Activated CD4-positive, alpha-beta T cell treated with anti-CD3 and anti-CD28 coated beads, Interleukin-2, amount 10 ng/mL, durations not matched to agents 7 days and 5 days (primary cell): ENCODE data around the gene CPNE8. TPM values are rescaled to one million over a fixed set of nuclear protein-coding genes. Genes with fewer than 3 reads are reported as not detected.

Experiments
- CTCF ChIA-PET: fragments of 350-600 bp; sonication (Branson Sonifier 250); formaldehyde crosslinking; loops from one replicate; lab custom pipeline; 2021; ENCODE audit warnings: antibody characterized with exemption; lab: Charles Lee
- POLR2A ChIA-PET: fragments of 350-600 bp; sonication (Branson Sonifier 250); formaldehyde crosslinking; loops from one replicate; lab custom pipeline; 2021; ENCODE audit warnings: antibody characterized with exemption; lab: Charles Lee
- DNase-seq: peaks from one replicate; pipeline ENCODE4 v3.0.0-alpha.2; 2020
- H3K27ac Mint-ChIP-seq: one replicate; pipeline ENCODE4 v1.8.0; 2021; ENCODE audit warnings: mild to moderate bottlenecking, moderate library complexity, mixed read lengths
- H3K27me3 Mint-ChIP-seq: one replicate; pipeline ENCODE4 v1.8.0; 2021; ENCODE audit warnings: mixed read lengths
- H3K36me3 Mint-ChIP-seq: one replicate; pipeline ENCODE4 v1.8.0; 2021; ENCODE audit warnings: low read depth, mixed read lengths
- H3K4me1 Mint-ChIP-seq: one replicate; pipeline ENCODE4 v1.8.0; 2021; ENCODE audit warnings: mixed read lengths
- H3K4me3 Mint-ChIP-seq: one replicate; pipeline ENCODE4 v1.8.0; 2021; ENCODE audit warnings: mild to moderate bottlenecking, moderate library complexity, mixed read lengths
- H3K9me3 Mint-ChIP-seq: one replicate; pipeline ENCODE4 v1.8.0; 2021; ENCODE audit warnings: mixed read lengths
- total RNA-seq, 2 experiments: library from RNA; stranded (reverse); gene quantifications; one replicate each; pipeline ENCODE4 v1.2.3, GENCODE V29; 2021

CPNE8 gene
- total RNA-seq, 2 experiments from 2014 or later, result 3.7 to 4.2 TPM

DNA sequence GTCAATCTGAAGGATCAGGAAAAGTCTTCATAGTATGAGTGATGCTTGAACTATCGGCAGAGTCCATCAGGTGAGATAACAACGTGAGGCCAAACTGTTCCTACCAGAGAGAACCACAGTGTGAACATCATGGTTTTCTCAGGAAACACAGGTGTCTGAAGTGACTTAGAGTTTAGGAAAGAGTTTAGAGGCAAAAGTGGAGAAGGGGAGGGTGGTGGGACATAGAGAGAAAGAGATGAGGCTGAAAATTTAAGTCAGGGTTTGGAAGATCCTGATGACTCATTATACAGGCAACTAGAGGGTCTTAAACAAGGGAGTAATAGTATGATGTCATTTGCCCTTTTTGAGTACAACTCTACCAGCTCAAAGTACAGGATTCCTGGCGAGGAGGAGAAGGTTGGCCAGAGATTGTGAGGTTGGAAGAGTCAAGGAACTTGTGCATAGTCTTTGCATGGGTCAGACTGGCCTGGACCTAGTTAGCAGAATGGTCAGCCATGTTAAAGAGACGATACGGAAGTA, 16.0 kb downstream of the CPNE8 start:
- Mint-ChIP-seq H3K36me3 (no peaks in the 10 kb centered on the region), H3K4me3 (no peak overlapping the region), H3K27me3 (no peaks in the 10 kb centered on the region), H3K4me1 (no peaks in the 10 kb centered on the region), H3K9me3 (no peaks in the 10 kb centered on the region), H3K27ac (no peak overlapping the region)
- DNase-seq, result no peak
- CTCF ChIA-PET, result interaction anchor here (1.0 kb wide), 1 partner anchor 10 kb away, joined by 3 read pairs; no protein-coding TSS in a partner anchor
- POLR2A ChIA-PET, result no interaction called here

DNA sequence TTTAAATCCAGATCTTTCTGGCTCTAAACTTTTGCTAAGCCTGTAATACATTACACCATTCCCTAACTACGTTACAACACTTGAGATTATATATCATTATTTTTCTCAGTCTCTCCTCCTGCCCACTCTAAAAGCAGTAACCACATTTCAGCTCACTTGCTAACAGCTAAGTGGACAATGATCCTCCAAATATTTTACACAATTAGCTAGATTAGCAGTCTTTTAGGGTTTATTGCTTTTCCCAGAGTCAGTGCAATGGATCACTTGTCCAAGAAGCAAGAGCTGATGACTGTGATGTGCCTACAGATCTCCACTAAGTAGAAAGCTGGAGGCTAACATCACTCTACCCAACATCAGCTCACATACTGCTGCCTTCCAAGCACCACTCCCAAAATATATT, 17.6 kb downstream of the CPNE8 start:
- CTCF ChIA-PET, result no interaction called here
- H3K36me3 Mint-ChIP-seq, result no peaks in the 10 kb centered on the region
- no peak overlapping the region for H3K27ac Mint-ChIP-seq
- no peaks in the 10 kb centered on the region for H3K4me1 Mint-ChIP-seq
- DNase-seq, result no peak
- H3K27me3 Mint-ChIP-seq, result no peaks in the 10 kb centered on the region
- no peaks in the 10 kb centered on the region for H3K9me3 Mint-ChIP-seq
- POLR2A ChIA-PET, result no interaction called here
- no peak overlapping the region for H3K4me3 Mint-ChIP-seq

DNA sequence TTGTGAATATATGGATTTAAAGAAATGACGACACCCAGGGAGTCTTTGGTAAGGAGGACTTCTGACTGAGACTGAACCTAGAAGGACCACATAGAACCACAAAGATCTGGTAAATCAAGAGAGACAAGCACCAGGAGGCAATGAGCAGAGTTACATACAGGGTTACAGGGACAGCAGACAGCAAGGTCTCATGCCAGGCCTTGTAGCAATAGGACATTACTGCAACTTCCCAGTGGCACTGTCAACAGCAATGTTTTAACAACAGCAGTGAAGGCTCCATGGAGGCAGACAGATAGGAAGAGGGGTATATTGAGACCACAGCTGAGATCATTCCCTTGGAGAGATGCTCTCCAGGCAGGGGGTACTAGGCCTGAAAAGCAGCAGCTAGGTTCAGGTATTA, 18.5 kb downstream of the CPNE8 start:
- POLR2A ChIA-PET, result no interaction called here
- Mint-ChIP-seq H3K4me1 (no peaks in the 10 kb centered on the region), H3K9me3 (no peaks in the 10 kb centered on the region), H3K27me3 (no peaks in the 10 kb centered on the region), H3K36me3 (no peaks in the 10 kb centered on the region), H3K27ac (no peak overlapping the region), H3K4me3 (no peak overlapping the region)
- DNase-seq, result no peak
- CTCF ChIA-PET, result no interaction called here

DNA sequence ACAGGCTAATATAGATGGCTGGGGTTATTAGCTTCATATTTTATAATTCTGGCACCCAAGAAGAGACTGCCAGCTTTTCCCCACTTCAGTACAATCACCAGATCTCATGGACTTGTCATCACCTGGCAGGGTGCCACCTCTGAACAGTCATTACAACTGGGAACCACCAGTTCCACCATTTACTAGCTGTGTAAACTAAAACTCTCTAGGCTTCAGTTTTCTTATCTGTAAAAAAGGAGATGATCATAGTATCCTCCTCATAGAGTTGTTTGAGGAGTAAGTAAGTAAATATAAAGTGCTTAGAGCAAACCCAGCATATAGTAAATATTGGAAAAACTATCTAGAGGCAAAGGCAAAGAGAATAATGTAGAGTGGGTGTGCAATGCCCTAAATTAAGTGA, 19.3 kb downstream of the CPNE8 start:
- Mint-ChIP-seq H3K4me1 (no peaks in the 10 kb centered on the region), H3K9me3 (no peaks in the 10 kb centered on the region), H3K4me3 (no peak overlapping the region), H3K36me3 (no peaks in the 10 kb centered on the region), H3K27ac (no peak overlapping the region), H3K27me3 (no peaks in the 10 kb centered on the region)
- DNase-seq, result no peak
- CTCF ChIA-PET, result no interaction called here
- POLR2A ChIA-PET, result no interaction called here

DNA sequence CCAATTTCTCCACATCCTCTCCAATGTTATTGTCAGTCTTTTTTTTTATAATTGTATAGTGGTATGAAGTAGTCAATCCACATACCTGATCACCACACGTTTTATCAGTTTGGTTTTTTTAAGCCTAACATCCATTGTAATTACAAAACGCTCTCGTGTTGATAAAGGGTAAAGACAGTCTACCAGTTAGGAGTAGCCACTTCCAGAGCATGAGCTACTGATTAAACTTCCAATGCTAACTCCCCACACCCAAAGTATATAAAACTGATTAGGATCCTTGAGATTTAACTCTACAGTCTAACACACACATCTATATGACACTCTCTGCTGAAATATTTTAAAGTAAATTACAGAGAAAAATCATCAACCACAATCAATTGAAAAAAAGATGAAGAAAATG, 20.7 kb downstream of the CPNE8 start:
- Mint-ChIP-seq H3K27me3 (no peaks in the 10 kb centered on the region), H3K4me3 (no peak overlapping the region), H3K4me1 (no peaks in the 10 kb centered on the region), H3K36me3 (no peaks in the 10 kb centered on the region), H3K9me3 (no peaks in the 10 kb centered on the region), H3K27ac (no peak overlapping the region)
- DNase-seq, result no peak
- CTCF ChIA-PET, result no interaction called here
- POLR2A ChIA-PET, result no interaction called here

DNA sequence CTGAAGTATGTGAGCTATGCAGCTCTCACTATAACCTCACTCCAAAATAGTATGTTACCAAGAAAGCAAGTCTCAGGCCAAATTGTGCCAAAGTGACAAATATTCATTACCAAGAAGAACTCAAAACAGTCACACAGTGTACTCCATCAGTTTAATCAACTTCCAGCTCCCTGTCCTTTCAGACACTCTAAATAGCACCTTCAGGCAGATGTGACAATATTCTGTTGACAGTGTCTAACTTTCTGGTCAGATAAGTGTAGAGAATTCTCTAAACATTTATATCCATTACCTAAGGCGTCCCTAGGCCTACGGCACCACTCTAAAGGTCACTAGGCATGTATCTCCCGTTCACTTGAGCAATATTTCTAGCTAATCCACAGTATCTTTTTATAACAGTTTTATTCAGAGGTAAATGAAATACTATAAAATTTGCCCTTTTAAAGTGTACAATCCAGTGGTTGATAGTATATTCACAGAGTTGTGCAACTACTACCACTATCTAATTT, 21.7 kb downstream of the CPNE8 start:
- no peak overlapping the region for H3K27ac Mint-ChIP-seq
- POLR2A ChIA-PET, result no interaction called here
- H3K4me1 Mint-ChIP-seq, result no peaks in the 10 kb centered on the region
- H3K36me3 Mint-ChIP-seq, result no peaks in the 10 kb centered on the region
- DNase-seq, result no peak
- no peaks in the 10 kb centered on the region for H3K9me3 Mint-ChIP-seq
- H3K27me3 Mint-ChIP-seq, result no peaks in the 10 kb centered on the region
- no peak overlapping the region for H3K4me3 Mint-ChIP-seq
- CTCF ChIA-PET, result no interaction called here

DNA sequence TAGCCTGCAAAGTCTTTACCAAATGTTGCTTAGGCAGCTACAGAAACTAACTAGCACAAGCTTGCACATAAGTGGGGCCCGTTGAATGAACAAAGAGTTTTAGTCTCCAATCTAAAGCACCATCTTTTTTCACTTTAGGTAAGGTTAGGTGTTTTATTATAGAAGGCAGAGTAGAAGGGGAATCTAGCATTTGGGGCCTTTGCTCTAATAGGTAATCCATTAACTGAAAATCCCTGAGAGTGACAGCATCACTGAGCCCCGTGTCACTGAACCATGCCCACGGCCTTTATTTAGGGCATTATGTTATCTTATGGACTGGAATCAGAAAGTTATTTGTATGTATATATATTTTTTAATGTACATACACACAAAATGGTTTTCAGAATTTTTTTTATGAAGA, 25.1 kb downstream of the CPNE8 start:
- Mint-ChIP-seq H3K4me3 (no peak overlapping the region), H3K27me3 (no peaks in the 10 kb centered on the region), H3K36me3 (no peaks in the 10 kb centered on the region), H3K27ac (no peak overlapping the region), H3K9me3 (no peaks in the 10 kb centered on the region), H3K4me1 (no peaks in the 10 kb centered on the region)
- ChIA-PET POLR2A (no interaction called here), CTCF (no interaction called here)
- DNase-seq, result no peak

DNA sequence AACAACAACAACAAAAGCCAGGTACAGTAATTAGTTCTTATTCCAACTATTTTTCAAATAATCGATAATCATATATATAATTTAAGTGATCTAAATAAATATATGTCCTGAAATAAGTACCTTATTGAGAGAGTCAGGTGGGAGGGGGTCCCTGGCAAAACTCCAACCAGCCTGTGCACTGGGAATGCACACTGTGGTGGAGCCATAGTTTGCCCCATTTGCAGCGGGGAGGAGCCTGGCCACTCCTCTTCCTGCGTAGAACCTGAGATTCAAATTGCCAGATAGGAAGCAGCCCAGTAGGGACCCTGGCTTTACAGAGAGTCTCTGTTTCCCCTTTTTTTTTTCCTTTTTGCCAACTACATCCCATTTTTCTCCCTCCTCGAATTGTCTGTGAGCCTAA, 26.4 kb downstream of the CPNE8 start:
- ChIA-PET CTCF (no interaction called here), POLR2A (no interaction called here)
- no peak overlapping the region for H3K27ac Mint-ChIP-seq
- no peaks in the 10 kb centered on the region for H3K4me1 Mint-ChIP-seq
- H3K27me3 Mint-ChIP-seq, result no peaks in the 10 kb centered on the region
- H3K36me3 Mint-ChIP-seq, result no peaks in the 10 kb centered on the region
- no peaks in the 10 kb centered on the region for H3K9me3 Mint-ChIP-seq
- DNase-seq, result no peak
- H3K4me3 Mint-ChIP-seq, result no peak overlapping the region

DNA sequence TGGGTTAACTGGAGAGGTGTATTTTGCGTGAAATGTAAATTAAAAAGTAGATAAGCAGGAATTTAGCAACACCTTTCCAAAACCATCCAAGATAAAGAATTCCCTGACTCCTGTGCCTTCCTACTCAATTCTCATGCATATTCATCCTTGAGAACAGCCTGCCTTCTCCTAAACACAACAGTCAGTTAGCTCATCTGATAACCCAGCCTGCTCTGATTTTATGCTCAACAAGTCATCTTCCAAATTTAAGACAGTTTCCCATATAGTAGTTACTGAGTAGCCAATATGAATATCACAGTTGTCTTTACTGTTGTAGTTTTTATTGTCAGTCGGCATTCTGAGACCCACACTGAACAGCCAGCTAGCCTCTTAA, 27.1 kb downstream of the CPNE8 start:
- no peak overlapping the region for H3K4me3 Mint-ChIP-seq
- H3K9me3 Mint-ChIP-seq, result no peaks in the 10 kb centered on the region
- ChIA-PET POLR2A (no interaction called here), CTCF (no interaction called here)
- H3K36me3 Mint-ChIP-seq, result no peaks in the 10 kb centered on the region
- H3K27ac Mint-ChIP-seq, result no peak overlapping the region
- DNase-seq, result no peak
- no peaks in the 10 kb centered on the region for H3K4me1 Mint-ChIP-seq
- no peaks in the 10 kb centered on the region for H3K27me3 Mint-ChIP-seq

DNA sequence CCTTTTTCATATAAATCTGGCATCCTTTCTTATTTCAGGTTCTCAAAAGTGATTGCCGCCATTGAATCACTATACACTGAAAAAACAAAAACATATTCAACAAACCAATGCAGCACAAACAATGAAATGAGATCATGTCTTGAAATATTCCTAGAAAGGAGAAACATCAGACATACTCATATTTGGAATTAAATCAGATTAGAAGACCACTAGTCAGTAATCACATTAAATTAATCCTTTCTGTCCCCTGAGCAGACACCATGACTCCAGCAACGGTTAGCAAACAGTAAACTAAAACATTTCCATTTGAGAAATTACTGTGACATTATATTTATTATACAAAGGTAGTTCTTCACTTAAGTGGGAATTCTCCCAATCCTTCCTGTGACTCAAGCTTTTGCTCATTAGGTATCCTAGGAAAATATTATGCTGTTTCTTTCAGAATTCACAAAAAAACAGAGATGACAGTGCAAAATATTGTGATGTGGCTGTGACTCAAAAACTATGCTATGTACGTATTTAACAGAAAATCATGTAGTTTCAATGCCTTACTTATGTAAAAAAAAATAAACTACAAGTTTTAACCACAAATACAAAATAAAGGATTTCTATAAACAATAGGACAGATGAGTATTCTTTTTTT, 29.7 kb downstream of the CPNE8 start:
- no peak for DNase-seq
- ChIA-PET CTCF (no interaction called here), POLR2A (no interaction called here)
- Mint-ChIP-seq H3K9me3 (no peaks in the 10 kb centered on the region), H3K4me3 (no peak overlapping the region), H3K27me3 (no peaks in the 10 kb centered on the region), H3K36me3 (no peaks in the 10 kb centered on the region), H3K4me1 (no peaks in the 10 kb centered on the region), H3K27ac (no peak overlapping the region)

DNA sequence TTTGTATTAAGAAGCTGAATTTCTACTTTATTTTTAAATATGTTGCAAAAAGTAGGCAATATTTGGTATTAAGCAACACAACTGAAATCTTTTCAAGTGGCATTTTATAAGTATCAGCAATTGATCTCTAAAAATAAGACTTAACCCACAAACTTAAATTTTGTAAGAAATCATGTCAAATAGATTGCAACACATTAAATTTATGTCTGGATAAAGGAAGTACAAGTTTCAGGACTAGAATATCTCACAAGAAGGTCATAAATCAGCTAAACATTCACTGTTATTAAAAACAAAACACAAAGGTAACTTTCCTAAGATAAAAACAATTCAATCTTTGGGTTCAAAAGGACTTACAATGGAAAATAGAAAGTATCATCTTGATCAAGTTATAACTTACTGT, 32.8 kb downstream of the CPNE8 start:
- H3K36me3 Mint-ChIP-seq, result no peaks in the 10 kb centered on the region
- no peak for DNase-seq
- POLR2A ChIA-PET, result no interaction called here
- peaks cover 2% of the 10 kb centered on the region for H3K9me3 Mint-ChIP-seq
- no peak overlapping the region for H3K4me3 Mint-ChIP-seq
- H3K27ac Mint-ChIP-seq, result no peak overlapping the region
- no peaks in the 10 kb centered on the region for H3K27me3 Mint-ChIP-seq
- H3K4me1 Mint-ChIP-seq, result no peaks in the 10 kb centered on the region
- CTCF ChIA-PET, result interaction anchor here (0.6 to 0.7 kb wide), 2 partner anchors 142 to 1845 kb away, joined by 3 read pairs; no protein-coding TSS in a partner anchor

DNA sequence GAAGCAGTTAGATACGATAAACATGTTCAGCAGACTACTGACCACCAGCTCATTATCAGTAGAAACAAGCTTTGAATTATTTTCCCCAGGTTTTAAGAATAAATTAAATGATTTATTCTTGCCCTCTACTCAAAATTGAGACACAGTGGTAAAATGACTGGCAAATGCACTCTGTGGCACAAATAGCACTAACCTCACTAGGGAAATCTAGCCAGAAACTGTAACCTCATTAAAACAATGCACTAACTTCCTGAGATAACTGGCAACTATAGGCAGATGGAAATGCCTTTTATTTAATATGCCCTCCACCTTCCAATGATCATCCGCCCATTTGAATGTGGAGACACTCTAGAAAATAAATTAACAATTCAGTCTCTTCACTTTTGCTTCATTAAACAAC, 33.2 kb downstream of the CPNE8 start:
- H3K27me3 Mint-ChIP-seq, result no peaks in the 10 kb centered on the region
- POLR2A ChIA-PET, result no interaction called here
- CTCF ChIA-PET, result interaction anchor here (0.6 to 0.7 kb wide), 2 partner anchors 142 to 1845 kb away, joined by 3 read pairs; no protein-coding TSS in a partner anchor
- no peaks in the 10 kb centered on the region for H3K4me1 Mint-ChIP-seq
- H3K9me3 Mint-ChIP-seq, result peaks cover 2% of the 10 kb centered on the region
- H3K36me3 Mint-ChIP-seq, result no peaks in the 10 kb centered on the region
- no peak for DNase-seq
- no peak overlapping the region for H3K4me3 Mint-ChIP-seq
- H3K27ac Mint-ChIP-seq, result no peak overlapping the region

DNA sequence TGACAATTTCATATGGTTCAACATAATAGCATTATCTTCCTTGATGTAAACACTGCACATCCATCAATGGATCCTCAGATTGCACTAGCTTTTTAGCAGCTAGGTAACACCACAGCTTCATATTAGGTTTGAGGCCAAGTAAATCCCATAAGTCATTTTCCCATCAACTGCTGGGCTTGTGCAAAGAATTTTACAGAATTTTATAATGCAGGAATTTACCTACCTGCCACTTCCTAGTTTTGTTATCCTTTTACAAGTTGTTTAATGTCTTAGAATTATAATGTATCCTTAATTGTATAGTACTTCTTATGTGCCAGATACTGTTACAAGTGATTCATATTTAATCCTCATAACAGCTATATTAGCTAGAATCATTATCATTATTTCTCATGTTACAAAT, 36.4 kb downstream of the CPNE8 start:
- Mint-ChIP-seq H3K4me1 (no peaks in the 10 kb centered on the region), H3K27me3 (no peaks in the 10 kb centered on the region), H3K4me3 (no peak overlapping the region), H3K9me3 (peaks cover 2% of the 10 kb centered on the region), H3K36me3 (no peaks in the 10 kb centered on the region), H3K27ac (no peak overlapping the region)
- POLR2A ChIA-PET, result no interaction called here
- DNase-seq, result no peak
- CTCF ChIA-PET, result no interaction called here

DNA sequence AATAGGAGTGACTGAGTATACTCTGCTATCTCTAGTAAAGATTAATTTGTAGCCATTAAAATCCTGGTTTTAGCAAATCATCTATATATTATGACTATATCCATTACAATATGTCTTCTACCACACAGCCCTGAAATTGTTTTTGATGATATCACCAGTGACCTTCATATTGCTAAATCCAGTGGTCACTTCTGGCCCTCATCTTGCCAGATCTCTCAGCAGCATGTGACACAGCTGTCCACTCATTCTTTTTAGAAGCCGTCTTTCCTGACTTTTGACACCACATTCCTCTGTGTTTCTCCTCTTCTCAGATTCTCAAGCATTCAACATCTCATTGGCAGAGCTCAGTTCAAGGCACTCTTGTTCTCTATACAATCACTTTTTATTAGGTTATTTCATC, 54.9 kb downstream of the CPNE8 start:
- Mint-ChIP-seq H3K27ac (no peak overlapping the region), H3K4me3 (no peak overlapping the region), H3K9me3 (no peaks in the 10 kb centered on the region), H3K4me1 (no peaks in the 10 kb centered on the region), H3K27me3 (no peaks in the 10 kb centered on the region), H3K36me3 (no peaks in the 10 kb centered on the region)
- ChIA-PET CTCF (no interaction called here), POLR2A (no interaction called here)
- DNase-seq, result no peak
